Hepatocyte (in vitro differentiated cells): Measurements from ENCODE around the gene F12.

Experiments used
- CTCF ChIP-seq: fragments of 200-600 bp; sonication (generic); IDR thresholded peaks from 2 replicates; pipeline ENCODE4 v1.5.1; 2016; ENCODE audit warnings: antibody characterized with exemption, mild to moderate bottlenecking; ENCODE audit not compliant: poor library complexity
- EZH2 ChIP-seq: fragments of 200-600 bp; sonication (generic); IDR thresholded peaks from 2 replicates; pipeline ENCODE4 v1.6.1; 2016; ENCODE audit warnings: antibody characterized with exemption, mild to moderate bottlenecking, borderline replicate concordance
- EZH2phosphoT487 ChIP-seq: fragments of 200-600 bp; sonication (generic); IDR thresholded peaks from one replicate; pipeline ENCODE4 v1.6.1; 2018; ENCODE audit warnings: antibody characterized with exemption, mild to moderate bottlenecking, low read depth, moderate library complexity; ENCODE audit not compliant: unreplicated experiment, severe bottlenecking

GRCh38 chr5:177357459-177358351 lies 51.7 kb downstream of the F12 start, which contains the start of gene RGS14:
- TF ChIP-seq CTCF (no peak), EZH2 (no peak), EZH2phosphoT487 (no peak)
